COLO668 (cell line): ENCODE results near the gene FUT6.

Experiments used
- DNase-seq: peaks from one replicate; lab custom pipeline; 2025; ENCODE audit not compliant: unreplicated experiment; lab: John Stamatoyannopoulos, UW

Gene FUT6

DNA sequence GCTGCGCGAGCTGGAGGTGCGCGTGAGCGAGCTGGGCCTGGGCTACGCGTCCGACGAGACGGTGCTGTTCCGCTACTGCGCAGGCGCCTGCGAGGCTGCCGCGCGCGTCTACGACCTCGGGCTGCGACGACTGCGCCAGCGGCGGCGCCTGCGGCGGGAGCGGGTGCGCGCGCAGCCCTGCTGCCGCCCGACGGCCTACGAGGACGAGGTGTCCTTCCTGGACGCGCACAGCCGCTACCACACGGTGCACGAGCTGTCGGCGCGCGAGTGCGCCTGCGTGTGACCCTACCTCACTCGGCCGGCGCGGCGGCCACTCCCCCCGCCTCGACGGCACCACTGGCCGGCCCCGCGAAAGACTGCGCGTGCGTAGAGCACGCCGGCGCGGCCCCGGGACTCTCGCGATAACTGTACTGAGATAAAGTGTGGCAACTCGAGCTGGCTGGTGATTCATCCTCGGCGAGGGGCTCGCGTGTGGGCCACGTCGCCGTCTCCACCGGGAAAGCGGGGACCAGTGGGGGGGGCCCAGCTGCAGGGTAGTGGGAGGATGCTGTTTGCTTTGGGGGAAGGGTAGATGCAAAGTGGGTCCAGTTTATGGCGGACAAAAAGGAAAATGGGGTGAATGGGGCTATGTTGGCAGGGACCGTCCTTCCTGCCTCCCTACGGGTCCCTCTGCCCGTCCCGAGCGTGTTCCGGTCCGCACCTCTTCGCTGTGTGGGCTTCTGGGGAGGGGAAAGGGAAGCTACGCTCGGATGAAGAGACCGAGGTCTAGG is 11.4 kb downstream of the FUT6 start:
- DNase-seq: peak; percentile 99

DNA sequence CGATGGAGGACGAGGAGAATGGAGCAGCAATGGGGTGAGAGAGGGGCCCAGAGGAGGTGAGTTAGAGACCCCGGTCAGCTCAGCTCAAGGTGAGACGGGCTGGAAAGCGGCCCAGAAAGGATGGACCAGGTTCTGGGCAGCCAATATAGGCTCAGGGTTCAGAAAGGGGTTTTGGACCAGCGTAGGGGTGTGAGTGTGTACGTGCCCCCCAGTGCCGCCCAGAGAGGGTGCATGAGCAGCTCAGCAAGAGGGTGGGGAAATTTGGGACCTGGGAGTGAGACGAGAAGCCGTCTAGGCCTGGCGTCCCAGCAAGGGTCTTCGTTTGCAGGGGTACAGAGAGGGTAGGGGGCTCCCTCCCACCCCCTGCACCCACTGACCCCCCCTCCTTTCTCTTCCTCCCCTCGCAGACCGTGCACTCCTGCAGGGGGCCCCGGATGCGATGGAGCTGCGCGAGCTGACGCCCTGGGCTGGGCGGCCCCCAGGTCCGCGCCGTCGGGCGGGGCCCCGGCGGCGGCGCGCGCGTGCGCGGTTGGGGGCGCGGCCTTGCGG is 12.1 kb downstream of the FUT6 start:
- DNase-seq: no peak

DNA sequence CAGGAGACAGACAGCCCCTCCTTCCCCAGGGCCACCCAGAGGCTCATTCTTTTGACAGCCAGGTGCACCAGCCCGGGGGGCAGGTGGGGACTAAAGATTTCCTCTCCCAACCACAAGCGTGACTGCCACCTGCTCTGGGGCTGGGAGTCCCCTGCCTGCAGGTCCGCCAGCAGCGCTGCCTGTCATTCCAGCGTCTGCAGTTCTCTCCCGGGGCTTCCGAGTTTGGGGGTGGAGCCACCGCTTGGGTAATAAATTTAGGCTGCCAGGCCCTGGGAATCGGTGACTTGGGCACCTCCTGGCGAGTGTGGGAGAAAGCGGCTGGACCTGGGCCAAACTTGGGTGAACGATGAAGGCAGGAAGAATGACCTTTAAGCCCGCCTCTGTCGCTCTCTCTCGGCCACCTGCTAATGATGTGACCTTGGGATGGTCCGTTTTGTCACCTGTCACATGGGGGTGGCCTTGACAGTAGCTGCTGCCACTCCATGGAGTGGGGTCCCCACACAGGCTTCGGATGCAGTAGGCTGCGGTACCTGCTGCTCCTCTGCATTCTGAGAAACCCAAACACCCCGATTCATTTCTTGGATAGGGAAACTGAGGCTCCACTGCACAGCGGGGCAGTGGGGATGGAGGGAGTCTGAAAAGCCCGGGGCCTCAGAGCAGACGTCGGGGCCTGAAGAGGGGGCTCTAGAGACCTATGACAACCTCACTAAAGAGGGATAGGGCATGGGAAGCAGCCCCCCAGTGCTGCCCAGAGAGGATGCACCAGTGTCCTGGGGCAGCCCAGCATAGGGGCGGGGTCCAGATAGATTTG is 12.8 kb downstream of the FUT6 start:
- DNase-seq: peak; percentile 99

DNA sequence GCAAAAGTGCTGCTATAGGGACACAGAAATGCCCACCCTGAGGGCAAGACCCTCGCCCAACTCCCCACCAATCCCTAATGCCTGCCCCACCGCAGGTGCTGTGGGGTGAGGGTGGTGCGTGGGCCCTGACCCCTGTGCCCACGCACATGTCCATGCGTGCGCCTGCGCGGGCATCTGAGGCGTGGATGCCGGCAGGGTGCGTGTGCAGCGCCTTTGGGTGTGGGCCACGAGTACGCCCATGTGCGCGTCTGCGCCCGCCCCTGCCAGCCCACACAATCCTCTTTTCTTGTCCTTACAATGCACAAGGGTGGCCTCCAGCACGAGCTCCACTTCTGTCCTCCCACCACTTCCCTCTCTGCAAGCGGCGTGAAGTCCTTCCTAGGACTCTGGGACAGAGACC is 14.3 kb downstream of the FUT6 start:
- no peak for DNase-seq

DNA sequence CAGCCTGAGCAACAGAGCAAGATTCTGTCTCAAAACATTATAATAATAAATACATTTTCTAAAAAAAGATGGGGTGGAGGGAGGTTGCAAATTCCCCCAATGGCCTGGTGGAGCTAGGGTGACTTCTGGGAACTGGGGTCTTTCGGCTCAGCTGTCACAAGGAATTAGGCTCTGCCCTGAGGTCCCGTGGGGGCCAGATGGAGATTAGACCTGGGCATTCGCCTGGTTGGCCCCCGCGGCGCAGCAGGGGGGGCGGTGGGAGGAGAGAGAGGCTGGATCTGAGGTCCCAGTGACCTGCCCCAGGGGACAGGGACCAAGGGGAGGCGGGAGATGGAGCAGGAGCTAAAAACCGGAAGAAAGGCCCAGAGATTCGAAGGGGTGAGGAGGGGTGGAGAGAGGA is 14.8 kb downstream of the FUT6 start:
- DNase-seq: no peak

DNA sequence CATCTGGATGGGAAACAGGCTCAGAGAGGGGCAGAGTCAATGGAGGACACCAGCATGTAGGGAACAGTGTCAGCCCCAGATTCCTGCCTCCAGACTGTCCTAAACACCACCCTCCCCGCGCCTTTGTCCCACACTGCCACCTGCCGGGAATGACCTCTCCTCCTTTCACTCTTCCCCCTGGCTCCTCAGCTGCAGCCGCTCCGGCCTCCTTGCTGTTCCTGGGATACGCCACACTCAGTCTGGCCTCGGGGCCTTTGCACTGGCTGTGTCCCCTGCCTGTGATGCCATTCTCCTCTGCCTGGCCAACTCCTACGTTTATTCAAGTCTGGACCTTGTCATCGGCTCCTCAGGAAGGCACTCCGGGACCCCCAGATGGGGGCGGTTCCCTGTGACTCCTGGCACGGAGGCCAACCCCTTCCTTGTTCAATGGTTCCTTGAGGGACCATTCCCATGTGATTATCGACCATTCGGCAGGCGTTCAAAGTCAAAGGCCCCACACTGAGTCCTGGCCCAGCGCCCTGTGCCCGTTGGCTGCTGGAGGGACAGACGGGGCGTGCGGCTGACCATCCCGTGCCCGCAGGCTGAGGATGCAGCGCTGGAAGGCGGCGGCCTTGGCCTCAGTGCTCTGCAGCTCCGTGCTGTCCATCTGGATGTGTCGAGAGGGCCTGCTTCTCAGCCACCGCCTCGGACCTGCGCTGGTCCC is 15.8 kb downstream of the FUT6 start:
- DNase-seq: peak; percentile 59

DNA sequence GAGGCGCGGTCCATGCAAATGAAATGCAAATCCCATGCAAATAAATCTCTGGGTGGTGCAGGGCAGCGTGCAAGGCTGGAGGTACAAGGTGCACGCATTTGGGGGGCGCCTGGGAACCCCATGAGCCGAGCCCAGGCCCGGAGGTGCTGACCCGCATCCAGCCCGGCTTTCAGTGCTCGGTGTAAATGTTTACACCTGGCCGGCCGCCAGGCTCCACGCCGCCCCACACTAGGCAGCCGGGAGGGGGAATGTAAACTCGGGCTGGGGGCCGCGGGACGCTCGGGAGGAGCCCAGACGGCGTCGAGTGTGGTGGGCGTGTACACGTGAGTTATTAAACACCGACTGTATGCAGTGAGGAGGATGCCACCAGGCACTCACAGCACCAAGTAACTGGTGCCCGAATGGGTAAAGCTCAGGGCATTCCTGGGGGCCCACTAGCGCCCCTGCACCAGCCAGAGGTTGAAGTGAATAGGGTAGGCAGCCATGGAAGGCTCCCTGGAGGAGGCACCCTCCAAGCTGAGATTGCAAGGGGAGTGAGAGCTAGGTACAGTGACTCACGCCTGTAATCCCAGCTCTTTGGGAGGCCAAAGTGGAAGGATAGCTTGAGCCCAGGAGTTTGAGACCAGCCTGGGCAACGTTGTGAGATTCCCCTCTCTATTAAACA is 17.2 kb downstream of the FUT6 start:
- peak; percentile 47 for DNase-seq

DNA sequence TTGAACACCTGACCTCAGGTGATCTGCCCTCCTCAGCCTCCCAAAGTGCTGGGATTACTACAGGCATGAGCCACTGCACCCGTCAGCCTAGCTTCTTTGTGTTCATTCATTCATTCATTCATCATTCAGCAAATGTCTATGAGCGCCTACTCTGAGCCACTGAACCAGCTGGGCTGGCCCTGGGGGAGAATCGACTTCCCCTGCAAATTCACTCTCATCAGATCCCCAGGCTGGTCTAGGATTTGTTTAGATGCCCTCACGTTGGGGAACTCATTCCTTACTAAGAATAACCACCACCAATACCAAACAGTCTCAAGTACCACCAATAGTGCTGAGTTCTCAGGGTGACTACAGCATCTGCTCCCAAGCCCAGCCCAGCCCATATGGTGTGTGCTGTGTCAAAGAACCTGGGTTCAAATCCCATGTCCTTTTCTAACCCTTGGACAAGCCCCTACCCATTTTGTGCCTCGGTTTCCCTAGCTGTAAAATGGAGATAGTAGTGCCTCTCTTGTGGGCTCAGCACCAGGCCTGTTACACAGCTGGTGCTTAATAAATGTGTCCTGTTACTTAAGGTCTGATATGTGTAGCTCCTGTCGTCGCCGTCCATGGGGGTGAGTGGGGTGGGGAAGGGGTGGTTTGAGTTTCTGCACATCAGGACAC is 17.9 kb downstream of the FUT6 start:
- DNase-seq: no peak

DNA sequence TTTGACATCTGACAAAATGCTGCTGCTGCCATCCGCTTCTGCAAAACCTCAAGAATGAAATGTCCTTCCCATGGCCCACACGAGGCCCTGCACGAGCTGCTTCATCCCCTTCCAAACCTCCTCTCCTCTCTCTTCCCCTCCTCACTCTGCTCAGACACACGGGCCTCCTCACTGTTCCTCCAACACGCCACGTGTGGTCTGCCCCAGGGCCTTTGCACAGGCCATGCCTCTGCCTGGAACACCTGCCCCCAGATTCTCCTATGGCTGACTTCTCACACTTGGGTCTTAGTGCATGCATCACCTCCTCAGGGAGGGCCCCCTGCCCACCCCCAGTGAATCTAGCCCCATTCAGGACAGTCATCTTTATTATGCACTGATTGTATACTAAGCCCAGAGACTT is 18.7 kb downstream of the FUT6 start:
- DNase-seq: no peak

DNA sequence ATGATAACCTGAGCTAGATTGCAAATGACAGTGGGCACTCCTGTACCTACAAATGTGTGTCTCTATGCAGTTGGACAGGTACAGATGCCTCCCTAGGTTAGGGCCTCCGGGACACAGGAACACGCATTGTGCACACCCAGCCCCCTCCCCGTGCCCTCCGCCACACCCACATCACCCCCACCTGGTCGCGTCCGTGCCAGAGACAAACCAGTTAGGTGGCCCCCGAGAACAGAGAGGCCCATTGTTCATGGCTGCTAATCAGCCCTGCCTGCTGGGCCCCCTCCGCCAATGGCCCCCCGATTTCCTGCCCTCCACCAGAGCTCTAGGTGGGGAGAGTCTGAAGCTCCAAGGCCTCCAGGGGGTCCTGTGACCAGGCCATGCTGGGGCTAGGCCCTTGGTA is 20.9 kb downstream of the FUT6 start:
- no peak for DNase-seq

DNA sequence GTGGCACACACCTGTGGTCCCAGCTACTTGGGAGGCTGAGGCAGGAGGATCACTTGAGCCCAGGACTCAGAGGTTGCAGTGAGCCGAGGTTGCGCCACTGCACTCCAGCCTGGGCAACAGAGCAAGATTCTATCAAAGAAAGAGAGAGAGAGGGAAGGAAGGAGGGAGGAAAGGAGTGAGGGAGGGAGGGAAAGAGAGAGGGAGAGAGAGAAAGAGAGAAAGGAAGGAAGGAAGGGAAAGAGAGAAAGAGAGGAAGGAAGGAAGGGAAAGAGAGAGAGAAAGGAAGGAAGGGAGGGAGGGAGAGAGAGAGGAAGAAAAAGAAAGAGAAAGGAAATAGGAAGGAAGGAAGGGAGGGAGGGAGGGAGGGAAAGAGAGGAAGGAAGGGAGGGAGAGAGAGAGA is 22.3 kb downstream of the FUT6 start:
- no peak for DNase-seq

DNA sequence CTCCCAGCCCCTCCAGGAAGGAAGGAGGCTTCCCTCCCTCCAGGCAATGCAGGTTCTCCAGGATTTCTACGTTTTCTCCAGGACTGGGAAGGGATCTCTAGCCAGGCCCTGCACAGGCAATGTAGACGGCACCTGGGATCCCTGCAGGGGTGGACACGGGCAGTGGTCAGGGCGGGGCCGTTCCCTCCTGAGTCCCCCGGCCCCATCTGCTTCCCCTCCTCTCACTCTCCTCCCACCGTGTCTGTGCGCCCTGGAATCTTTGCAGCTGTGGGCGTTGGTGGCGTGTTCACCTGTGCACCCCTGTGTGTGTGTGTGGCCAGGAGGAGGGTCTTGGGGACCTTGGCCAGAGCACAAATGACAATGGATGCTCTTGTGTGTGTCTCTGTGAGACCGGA is 24.7 kb downstream of the FUT6 start:
- no peak for DNase-seq

DNA sequence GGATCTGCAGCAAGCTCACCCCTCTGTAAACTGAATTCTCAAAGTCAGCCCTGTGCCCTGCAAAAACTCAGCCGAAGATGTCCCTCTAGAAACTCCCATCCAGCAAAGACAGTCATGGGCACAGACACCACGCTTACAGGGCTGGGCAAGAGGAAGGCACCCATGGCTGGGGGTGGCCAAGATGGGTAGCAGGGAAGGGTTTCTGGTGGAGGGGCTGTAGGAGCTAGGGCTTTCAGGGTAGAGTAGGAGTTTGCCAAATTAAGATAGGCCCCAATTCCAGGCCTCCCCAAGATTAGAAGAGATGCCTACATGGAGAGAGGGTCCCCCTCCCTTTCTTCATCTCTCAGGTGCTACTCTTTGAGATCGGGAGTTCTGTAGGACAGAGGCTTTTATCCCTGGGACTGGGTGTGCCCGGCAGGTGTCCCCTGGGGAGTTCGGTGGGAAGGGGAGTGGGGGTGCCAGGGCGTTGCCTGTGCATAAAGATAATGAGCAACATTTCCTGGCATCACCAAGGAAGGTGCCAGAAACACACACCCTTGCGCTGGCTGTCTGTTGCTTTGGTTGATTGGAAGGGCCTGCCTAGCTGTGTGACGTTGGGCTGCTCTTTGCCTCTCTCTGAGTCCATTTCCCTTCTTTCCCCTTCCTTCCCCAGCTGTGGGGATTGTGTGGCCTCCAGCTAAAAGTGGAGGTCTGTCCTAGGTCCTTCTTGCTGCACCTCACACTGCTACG is 25.2 kb downstream of the FUT6 start:
- DNase-seq: no peak

DNA sequence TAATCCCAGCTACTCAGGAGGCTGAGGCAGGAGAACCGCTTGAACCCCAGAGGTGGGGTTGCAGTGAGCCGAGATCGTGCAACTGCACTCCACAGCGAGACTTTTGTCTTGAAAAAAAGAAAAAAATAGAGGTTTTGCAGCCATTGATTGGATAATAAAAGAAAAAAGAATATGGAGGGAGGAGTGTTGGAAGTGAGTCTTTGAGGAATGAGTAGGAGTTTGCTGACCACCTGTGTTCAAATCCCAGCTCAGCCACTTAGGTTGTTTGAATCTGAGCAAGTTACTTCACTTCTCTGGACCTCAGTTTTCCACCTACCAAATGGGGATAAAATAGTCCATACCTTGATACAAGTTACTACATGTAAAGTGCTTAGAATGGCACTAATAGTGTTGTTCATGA is 28.4 kb downstream of the FUT6 start:
- no peak for DNase-seq

DNA sequence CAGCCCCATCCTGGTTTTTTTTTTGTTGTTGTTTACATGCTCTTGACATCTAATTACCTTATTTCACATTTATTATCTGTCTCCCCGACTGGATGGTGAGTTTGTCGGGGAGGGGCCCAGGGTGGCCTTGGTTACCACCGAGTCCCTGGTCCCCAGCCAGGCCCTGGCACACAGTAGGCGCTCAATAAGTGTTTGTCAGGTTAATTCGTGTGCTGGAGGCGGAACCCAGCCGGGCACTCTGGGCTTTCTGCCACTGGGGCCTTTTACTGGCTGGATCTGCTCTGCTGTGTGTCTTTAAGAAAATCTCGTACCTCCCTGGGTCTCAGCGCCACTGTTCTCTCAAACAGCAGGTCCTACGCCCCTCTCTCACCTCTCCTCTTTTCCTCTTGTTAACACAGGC is 30.0 kb downstream of the FUT6 start:
- no peak for DNase-seq

DNA sequence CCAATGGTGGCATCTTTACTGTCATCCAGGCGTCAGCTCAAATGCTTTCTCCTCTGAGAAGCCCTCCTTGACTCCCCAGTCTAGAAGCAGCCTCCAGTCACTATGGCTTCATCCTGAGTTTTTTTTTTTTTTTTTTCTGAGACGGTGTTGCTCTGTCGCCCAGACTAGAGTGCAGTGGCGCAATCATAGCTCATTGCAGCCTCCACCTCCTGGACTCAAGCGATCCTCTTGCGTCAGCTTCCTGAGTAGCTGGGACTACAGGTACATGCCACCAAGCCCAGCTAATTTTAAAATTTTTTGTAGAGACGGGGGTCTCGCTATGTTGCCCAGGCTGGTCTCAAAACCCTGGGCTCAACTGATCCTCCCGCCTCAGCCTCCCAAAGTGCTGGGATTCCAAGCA is 30.4 kb downstream of the FUT6 start:
- no peak for DNase-seq

DNA sequence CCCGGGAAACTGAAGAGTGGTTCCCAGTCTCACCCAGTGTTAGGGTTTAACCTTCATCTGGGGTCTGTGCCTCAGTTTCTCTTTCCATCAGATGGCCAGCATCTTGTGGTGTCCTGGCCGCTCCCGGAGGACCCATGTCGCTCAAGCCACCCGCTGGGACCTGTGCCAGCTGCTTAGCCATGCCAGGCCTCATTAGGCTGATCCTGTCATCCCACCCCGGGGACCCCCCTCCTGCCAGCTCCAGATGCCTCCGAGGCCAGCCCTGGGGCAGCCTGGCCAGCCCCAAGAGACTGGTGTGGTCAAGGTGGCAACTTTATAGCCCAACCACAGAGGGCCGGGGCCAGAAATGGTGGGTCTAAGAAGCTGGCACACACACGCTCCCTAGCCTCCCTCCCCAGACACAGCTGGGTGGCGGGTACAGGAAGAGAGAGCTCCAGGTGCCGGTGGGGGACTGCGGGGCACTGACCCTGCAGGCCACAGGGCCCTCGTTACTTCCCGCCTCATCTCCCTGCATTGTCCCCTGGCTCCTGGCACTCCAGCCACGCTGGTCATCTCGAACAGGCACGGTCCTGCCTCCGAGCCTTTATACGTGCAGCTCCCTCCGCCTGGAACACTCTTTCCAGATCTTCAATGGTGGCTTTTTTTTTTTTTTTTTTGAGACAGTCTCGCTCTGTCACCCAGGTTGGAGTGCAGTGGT is 31.2 kb downstream of the FUT6 start:
- no peak for DNase-seq

DNA sequence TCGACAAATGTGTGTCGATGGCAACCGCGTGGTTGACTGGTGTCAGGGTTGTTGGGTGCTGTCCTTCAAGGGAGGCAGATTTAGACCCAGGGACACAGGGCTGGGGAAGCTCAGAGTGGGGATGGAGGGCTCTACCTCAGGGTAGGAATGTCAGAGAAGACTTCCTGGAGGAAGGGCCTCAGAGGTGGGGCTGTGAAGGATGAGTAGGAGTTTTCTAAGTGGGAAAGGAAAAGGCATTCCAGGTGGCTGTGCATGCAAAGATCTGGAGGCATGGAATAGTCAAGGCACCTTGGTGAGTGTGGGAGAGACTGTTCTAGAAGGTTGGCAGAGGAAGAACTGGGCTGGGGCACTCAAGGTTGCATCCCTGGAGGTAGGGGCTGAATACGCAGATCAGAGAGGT is 32.6 kb downstream of the FUT6 start:
- DNase-seq: no peak

DNA sequence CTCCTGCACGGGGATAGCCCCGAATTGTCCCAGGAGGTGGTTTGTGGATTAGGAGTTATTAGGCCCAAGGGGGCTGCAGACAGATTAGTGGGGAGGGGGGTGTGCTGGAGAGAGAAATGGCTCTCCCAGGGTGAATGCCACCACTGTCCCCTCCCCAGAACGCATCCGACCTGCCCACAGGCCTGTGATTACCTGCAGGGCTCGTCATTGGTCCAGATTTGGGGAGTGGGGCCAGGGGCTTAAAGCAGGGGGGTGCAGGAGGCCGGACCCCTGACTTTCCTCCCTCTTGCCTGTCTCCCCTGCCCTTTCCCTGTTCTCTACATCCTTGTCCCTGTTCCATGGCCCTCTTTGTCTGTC is 33.4 kb downstream of the FUT6 start:
- no peak for DNase-seq
